Loucy (cell line): Measurements from ENCODE around the gene PUM1.

Experiments used
- H2AFZ ChIP-seq: fragments of 200-600 bp; sonication (generic); 2 replicates; pipeline ENCODE4 v1.6.0; 2016; ENCODE audit warnings: antibody characterized with exemption, mild to moderate bottlenecking, low read length, moderate library complexity
- H3F3A ChIP-seq: fragments of 200-600 bp; 2 replicates; pipeline ENCODE4 v1.6.0; 2016; ENCODE audit warnings: antibody characterized with exemption, low read depth, mild to moderate bottlenecking
- H3K27me3 ChIP-seq: fragments of 200-600 bp; sonication (generic); 2 replicates; pipeline ENCODE4 v1.6.1; 2014; ENCODE audit warnings: low read length, mild to moderate bottlenecking; ENCODE audit not compliant: insufficient read depth, poor library complexity, severe bottlenecking
- H3K36me3 ChIP-seq: fragments of 200-600 bp; sonication (generic); 2 replicates; pipeline ENCODE4 v1.6.1; 2016; ENCODE audit warnings: low read length; ENCODE audit not compliant: insufficient read depth
- H3K4me1 ChIP-seq: fragments of 200-600 bp; sonication (generic); 2 replicates; pipeline ENCODE4 v1.5.1; 2014; ENCODE audit warnings: low read length, mild to moderate bottlenecking; ENCODE audit not compliant: insufficient read depth, poor library complexity, severe bottlenecking
- H3K4me2 ChIP-seq: fragments of 200-600 bp; sonication (generic); 2 replicates; pipeline ENCODE4 v1.6.0; 2014; ENCODE audit warnings: antibody characterized with exemption, low read length, low read depth, mild to moderate bottlenecking; ENCODE audit not compliant: poor library complexity, severe bottlenecking
- H3K4me3 ChIP-seq: fragments of 200-600 bp; sonication (generic); 2 replicates; pipeline ENCODE4 v1.5.1; 2014; ENCODE audit warnings: low read length, mild to moderate bottlenecking, mixed read lengths; ENCODE audit not compliant: poor library complexity, severe bottlenecking
- H3K79me2 ChIP-seq: fragments of 200-600 bp; sonication (generic); 2 replicates; pipeline ENCODE4 v1.6.1; 2014; ENCODE audit warnings: low read length; ENCODE audit not compliant: insufficient read depth
- H3K9ac ChIP-seq: fragments of 200-600 bp; sonication (generic); 2 replicates; pipeline ENCODE4 v1.6.0; 2014; ENCODE audit warnings: mild to moderate bottlenecking, low read depth, low read length, moderate library complexity; ENCODE audit not compliant: poor library complexity, severe bottlenecking
- H3K9me2 ChIP-seq: fragments of 200-600 bp; sonication (generic); replicated peaks from 2 replicates; pipeline ENCODE4 v1.6.1; 2016; ENCODE audit warnings: low read depth, low read length, mixed read lengths
- H3K9me3 ChIP-seq: fragments of 200-600 bp; sonication (generic); 2 replicates; pipeline ENCODE4 v1.6.1; 2014; ENCODE audit warnings: mild to moderate bottlenecking, antibody characterized with exemption, low read length, low read depth; ENCODE audit not compliant: insufficient read depth
- H4K20me1 ChIP-seq: fragments of 200-600 bp; sonication (generic); 2 replicates; pipeline ENCODE4 v1.6.0; 2014; ENCODE audit warnings: antibody characterized with exemption, low read length, mild to moderate bottlenecking; ENCODE audit not compliant: insufficient read depth, poor library complexity, severe bottlenecking
- CTCF ChIP-seq: fragments of 200-600 bp; sonication (generic); conservative IDR thresholded peaks from 2 replicates; pipeline ENCODE4 v1.5.1; 2014; ENCODE audit warnings: mild to moderate bottlenecking, antibody characterized with exemption, low read length
- EZH2phosphoT487 ChIP-seq: fragments of 200-600 bp; IDR thresholded peaks from 2 replicates; pipeline ENCODE4 v1.6.1; 2018; ENCODE audit warnings: antibody characterized with exemption, mild to moderate bottlenecking, moderate library complexity, borderline replicate concordance

The PUM1 gene

GRCh38 chr1:30902593-30903290 lies 162.8 kb downstream of the PUM1 start:
- Histone ChIP-seq H3K4me1 (no peaks in the 10 kb centered on the region), H3K9me3 (no peaks in the 10 kb centered on the region), H4K20me1 (no peaks in the 10 kb centered on the region), H3F3A (no peaks in the 10 kb centered on the region), H3K79me2 (no peaks in the 10 kb centered on the region), H3K9me2 (no peaks in the 10 kb centered on the region), H3K9ac (no peak overlapping the region), H3K27me3 (peaks cover 10% of the 10 kb centered on the region), H2AFZ (no peak overlapping the region), H3K4me3 (no peak overlapping the region), H3K36me3 (no peaks in the 10 kb centered on the region), H3K4me2 (no peak overlapping the region)
- TF ChIP-seq CTCF, result no peak
- no peak for TF ChIP-seq EZH2phosphoT487

GRCh38 chr1:30901798-30902581 lies 163.5 kb downstream of the PUM1 start:
- no peak overlapping the region for H3K4me2 ChIP-seq
- H4K20me1 ChIP-seq, result no peaks in the 10 kb centered on the region
- H3K4me1 ChIP-seq, result no peaks in the 10 kb centered on the region

GRCh38 chr1:30900931-30901560 lies 164.5 kb downstream of the PUM1 start:
- Histone ChIP-seq H3K4me3 (no peak overlapping the region), H3F3A (no peaks in the 10 kb centered on the region), H4K20me1 (no peaks in the 10 kb centered on the region)

More at GRCh38 chr1:30901798-30902581, 163.5 kb downstream of the PUM1 start:
- Histone ChIP-seq H3F3A (no peaks in the 10 kb centered on the region), H3K79me2 (no peaks in the 10 kb centered on the region), H3K27me3 (peaks cover 3% of the 10 kb centered on the region), H3K9me2 (no peaks in the 10 kb centered on the region), H3K9me3 (no peaks in the 10 kb centered on the region), H2AFZ (no peak overlapping the region), H3K9ac (no peak overlapping the region), H3K36me3 (no peaks in the 10 kb centered on the region), H3K4me3 (no peak overlapping the region)
- no peak for TF ChIP-seq CTCF
- no peak for TF ChIP-seq EZH2phosphoT487

More at GRCh38 chr1:30900931-30901560, 164.5 kb downstream of the PUM1 start:
- H3K4me2 ChIP-seq, result no peak overlapping the region
- no peaks in the 10 kb centered on the region for H3K9me3 ChIP-seq
- TF ChIP-seq EZH2phosphoT487, result no peak
- no peak for TF ChIP-seq CTCF
- H3K9me2 ChIP-seq, result no peaks in the 10 kb centered on the region
- no peaks in the 10 kb centered on the region for H3K36me3 ChIP-seq
- H3K9ac ChIP-seq, result no peak overlapping the region
- no peak overlapping the region for H2AFZ ChIP-seq
- peaks cover 5% of the 10 kb centered on the region for H3K27me3 ChIP-seq
- no peaks in the 10 kb centered on the region for H3K4me1 ChIP-seq
- H3K79me2 ChIP-seq, result no peaks in the 10 kb centered on the region
